Left ventricle myocardium superior (tissue), 1 donor: ENCODE measurements around the gene ZBTB22. TPM values are rescaled to one million over a fixed set of nuclear protein-coding genes. Genes with fewer than 3 reads are reported as not detected.
A peak's percentile ranks its signal among the peaks of the same experiment; 100 is the strongest.

Experiments
- ATAC-seq: fragments of 200-7000 bp; cut with Tn5 transposase; one replicate; pipeline ENCODE4 v1.9.1; 2020; ENCODE audit warnings: mild to moderate bottlenecking, moderate library complexity
- DNase-seq: peaks from one replicate; pipeline ENCODE4 v3.0.0-alpha.2; 2020
- intact Hi-C: fragments of 100-400 bp; cut with micrococcal nuclease; formaldehyde crosslinking; loops from one replicate; pipeline ENCODE4 v1.11.0; 2022
- microRNA-seq: library from miRNA; unstranded; fragments of <30 nt; microRNA quantifications from one replicate; pipeline ENCODE4 v1.2.0, GENCODE V29; 2020; ENCODE audit warnings: borderline number of aligned reads
- total RNA-seq: library from RNA; stranded (reverse); fragmentation: NEBNext Ultra II Directional; extraction: Animal tissue kit (Norgen Biotek cat#: 25700); gene quantifications from one replicate; pipeline ENCODE4 v1.2.1, GENCODE V29; 2021
- donor health status: DM: no; HTN: yes; CAD: no; lungs with severe emphysema.

ZBTB22 gene
- total RNA-seq, 1 donor from 2014 or later, result 11.1 TPM

DNA sequence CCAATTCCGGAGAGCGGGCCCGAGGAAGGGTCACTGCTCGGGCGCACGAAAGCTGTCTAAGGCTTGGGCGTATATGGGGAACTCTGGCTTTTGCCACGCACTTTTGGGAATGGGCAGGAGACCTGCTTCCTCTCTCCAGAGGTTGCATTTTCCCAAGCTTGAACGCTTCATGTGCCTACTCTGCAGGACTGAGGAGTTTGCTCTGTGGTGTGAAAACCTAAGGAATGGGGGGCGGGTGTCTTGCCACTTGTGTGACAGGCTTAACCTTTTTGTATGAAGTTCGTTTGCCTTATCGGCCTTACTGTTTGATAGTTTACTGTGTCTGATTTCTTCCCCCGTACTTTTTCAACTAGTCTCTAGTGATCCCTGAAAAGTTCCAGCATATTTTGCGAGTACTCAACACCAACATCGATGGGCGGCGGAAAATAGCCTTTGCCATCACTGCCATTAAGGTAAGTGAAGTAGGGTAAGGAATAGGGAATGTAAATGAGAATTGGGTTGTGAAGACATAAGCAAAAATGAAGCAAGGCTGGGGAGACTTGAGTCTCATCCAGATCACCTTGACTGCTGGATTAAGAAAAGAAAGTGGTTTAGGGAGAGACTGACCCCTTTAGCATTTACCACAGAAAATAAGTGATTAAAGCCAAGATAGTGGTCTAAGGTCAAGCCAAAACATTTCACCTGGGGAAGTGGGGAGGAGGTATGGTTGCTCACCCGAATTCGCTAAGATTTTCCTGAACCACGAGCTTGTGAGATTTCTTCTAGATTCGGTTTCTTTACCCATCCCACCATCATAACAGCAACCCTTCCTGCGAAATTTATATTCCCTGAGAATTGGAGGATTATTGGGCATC lies 45.0 kb downstream of the ZBTB22 start:
- intact Hi-C loops, result no loop called here
- ATAC-seq, result peak; percentile 13
- DNase-seq, result no peak

DNA sequence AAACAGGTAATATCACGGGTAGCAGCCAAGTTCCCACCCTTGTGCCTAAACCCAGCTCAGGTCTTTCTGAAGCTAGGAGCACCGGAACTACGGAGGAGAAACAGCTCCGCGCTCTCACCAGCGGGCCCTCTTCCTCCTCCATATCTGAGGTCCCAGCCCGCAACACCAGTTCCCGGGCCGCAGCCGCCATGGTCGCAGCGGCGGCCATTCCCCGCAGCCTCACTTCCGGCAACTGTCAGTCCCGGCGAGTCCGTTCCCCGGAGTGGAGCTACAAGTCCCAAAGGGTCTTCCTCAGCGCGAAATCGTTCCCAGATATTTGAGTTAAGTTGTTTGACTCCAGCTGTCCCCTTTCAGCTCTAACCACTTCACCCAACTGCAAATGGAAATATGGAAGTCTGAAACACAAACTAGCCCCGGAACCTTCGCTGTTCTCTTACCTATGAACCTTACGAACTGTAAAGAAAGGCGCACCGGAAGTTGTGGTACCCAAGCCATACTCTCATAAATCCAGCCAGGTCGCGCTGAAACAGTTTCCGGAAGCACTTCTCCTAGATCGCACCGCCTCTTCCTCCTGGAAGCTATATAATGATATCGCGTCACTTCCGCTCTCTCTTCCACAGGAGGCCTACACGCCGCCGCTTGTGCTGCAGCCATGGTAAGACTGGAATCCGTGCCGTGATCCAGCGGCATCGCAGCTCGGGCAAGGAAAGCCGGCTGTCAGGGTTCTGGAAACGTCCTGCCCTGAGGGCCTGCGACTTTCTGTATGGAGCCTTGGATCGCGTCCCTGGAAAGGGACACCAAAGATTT lies 45.9 kb downstream of the ZBTB22 start, which contains the start of the genes RPS18 and VPS52:
RPS18 (plus strand) TSS at position 608 of the 807 bp plus-strand sequence; CDS start at position 653, 45 bp downstream.
VPS52 (minus strand) TSS at position 409 of the 807 bp plus-strand sequence; CDS start at position 208, 201 bp downstream.
- DNase-seq (peak; percentile 91), ATAC-seq (peak; percentile 96)
- intact Hi-C loops, result no loop called here

DNA sequence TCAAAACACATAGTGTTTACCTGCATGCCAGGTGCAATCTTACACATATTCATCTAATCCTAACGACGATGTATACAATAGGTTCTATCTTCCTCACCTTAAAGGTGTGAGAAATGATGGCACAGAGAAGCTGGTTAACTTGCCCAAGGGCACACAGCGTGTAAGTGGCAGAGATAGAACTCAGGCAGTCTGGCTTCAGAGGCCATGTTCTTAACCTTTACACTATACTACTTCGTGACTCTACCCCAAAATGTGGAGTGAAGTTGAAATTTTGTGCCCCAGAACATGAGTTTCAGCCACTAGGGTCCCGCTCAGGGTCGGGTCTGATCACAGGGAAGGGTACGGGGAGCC lies 46.5 kb downstream of the ZBTB22 start:
- DNase-seq (no peak), ATAC-seq (peak; percentile 21)
- intact Hi-C loops, result no loop called here

Small RNA genes within 50 kb of the gene (microRNA-seq; reads per million reads assigned to microRNA genes)
- gene MIR6834, result not detected
- not detected for gene MIR6873

Other genes starting within 250 kb of the ZBTB22 start
- gene HLA-DPA1, start 244.1 kb downstream of the ZBTB22 start, total RNA-seq, result 37.7 TPM
- gene HLA-DPB1, start 241.8 kb downstream of the ZBTB22 start, total RNA-seq, result 41.5 TPM
- 1.9 TPM for gene COL11A2, start 125.3 kb downstream of the ZBTB22 start, total RNA-seq
- gene RXRB, start 117.1 kb downstream of the ZBTB22 start, total RNA-seq, result 41.2 TPM
- gene SLC39A7, start 116.9 kb downstream of the ZBTB22 start, total RNA-seq, result 47.7 TPM
- 24.8 TPM for gene HSD17B8, start 113.1 kb downstream of the ZBTB22 start, total RNA-seq
- 30.1 TPM for gene RING1, start 109.2 kb downstream of the ZBTB22 start, total RNA-seq
- gene VPS52, start 45.9 kb downstream of the ZBTB22 start, total RNA-seq, result 32.7 TPM
- 931 TPM for gene RPS18, start 45.7 kb downstream of the ZBTB22 start, total RNA-seq
- 6.9 TPM for gene B3GALT4, start 40.6 kb downstream of the ZBTB22 start, total RNA-seq
- gene WDR46, start 28.5 kb downstream of the ZBTB22 start, total RNA-seq, result 15.1 TPM
- gene PFDN6, start 28.1 kb downstream of the ZBTB22 start, total RNA-seq, result 57.3 TPM
- 59.4 TPM for gene RGL2, start 18.8 kb downstream of the ZBTB22 start, total RNA-seq
- gene TAPBP, start 3.7 kb downstream of the ZBTB22 start, total RNA-seq, result 93.0 TPM
- gene DAXX, start 5.2 kb upstream of the ZBTB22 start, total RNA-seq, result 21.2 TPM
- gene KIFC1, start 74.1 kb upstream of the ZBTB22 start, total RNA-seq, result 0.74 TPM
- gene PHF1, start 93.3 kb upstream of the ZBTB22 start, total RNA-seq, result 51.9 TPM
- gene CUTA, start 100.4 kb upstream of the ZBTB22 start, total RNA-seq, result 120 TPM
- gene SYNGAP1, start 102.3 kb upstream of the ZBTB22 start, total RNA-seq, result 6.2 TPM
- 5.1 TPM for gene ZBTB9, start 136.8 kb upstream of the ZBTB22 start, total RNA-seq